GM19035 (cell line): Measurements from ENCODE around the gene DNAH3.

Source experiments
- ATAC-seq: cut with Tn5 transposase; IDR thresholded peaks from one replicate; pipeline ENCODE4 v1.9.1; 2021; ENCODE audit not compliant: unreplicated experiment

Gene DNAH3

GRCh38 chr16:20886320-20886719, 264.3 kb downstream of the DNAH3 start:
- no peak for ATAC-seq

- ATAC-seq: no peak
Observed at GRCh38 chr16:20884240-20884556, 266.4 kb downstream of the DNAH3 start.

- no peak for ATAC-seq
Observed at GRCh38 chr16:20883554-20884239, 266.9 kb downstream of the DNAH3 start.
